ENCODE results near the gene PRSS53. TPM values are rescaled to one million over a fixed set of nuclear protein-coding genes. Genes with fewer than 3 reads are reported as not detected.
A peak's percentile ranks its signal among the peaks of the same experiment; 100 is the strongest.
"Not testable (repeated sequence)": the region's sequence is repeated elsewhere in the genome, so short reads cannot be mapped to it uniquely, and the experiment has no call there.

The PRSS53 gene
- total RNA-seq, 1 experiment from 2014 or later, result 2.0 TPM

DNA sequence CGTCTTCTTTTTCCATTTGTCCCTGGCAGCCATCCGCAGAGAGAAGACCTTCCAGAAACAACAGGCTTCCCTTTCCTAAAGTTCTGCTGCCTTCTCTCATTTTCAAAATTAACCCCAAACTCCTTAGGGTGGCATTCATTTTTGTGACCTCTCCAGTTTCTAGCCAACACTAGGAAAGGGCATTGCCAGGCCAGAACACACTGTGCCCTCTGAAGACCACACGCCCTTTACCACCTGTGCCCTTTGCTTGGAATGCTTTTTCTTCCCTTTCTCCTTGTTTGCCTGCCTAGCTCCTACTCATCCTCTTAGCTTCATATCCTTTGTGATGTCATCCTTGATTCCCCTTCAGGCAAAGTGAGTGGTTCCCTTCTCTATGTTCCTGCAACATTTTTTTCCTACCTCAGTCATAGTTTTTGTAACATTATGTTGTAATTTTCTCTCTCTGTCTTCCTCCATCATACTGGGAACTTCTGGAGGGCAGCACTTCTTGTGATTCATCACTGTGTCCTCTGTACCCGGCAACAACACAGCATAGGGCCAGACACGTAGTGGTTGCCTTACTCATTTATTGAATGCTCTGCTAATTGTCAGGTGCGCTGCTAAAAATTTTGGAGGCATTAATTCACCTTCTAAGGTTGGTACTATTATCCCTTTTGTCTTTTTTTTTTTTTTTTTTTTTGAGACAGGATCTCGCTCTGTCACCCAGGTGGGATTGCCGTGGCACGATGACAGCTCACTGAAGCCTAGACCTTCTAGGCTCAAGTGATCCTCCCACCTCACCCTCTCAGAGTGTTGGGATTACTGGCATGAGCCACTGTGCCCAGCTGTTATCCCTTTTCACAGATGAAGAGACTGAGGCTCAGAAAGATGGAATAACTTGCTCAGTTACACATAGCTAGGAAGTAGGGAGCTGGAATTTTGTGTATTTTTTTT is 29.7 kb upstream of the PRSS53 start:
- no peak for DNase-seq (ENCODE audit: low spot score)

DNA sequence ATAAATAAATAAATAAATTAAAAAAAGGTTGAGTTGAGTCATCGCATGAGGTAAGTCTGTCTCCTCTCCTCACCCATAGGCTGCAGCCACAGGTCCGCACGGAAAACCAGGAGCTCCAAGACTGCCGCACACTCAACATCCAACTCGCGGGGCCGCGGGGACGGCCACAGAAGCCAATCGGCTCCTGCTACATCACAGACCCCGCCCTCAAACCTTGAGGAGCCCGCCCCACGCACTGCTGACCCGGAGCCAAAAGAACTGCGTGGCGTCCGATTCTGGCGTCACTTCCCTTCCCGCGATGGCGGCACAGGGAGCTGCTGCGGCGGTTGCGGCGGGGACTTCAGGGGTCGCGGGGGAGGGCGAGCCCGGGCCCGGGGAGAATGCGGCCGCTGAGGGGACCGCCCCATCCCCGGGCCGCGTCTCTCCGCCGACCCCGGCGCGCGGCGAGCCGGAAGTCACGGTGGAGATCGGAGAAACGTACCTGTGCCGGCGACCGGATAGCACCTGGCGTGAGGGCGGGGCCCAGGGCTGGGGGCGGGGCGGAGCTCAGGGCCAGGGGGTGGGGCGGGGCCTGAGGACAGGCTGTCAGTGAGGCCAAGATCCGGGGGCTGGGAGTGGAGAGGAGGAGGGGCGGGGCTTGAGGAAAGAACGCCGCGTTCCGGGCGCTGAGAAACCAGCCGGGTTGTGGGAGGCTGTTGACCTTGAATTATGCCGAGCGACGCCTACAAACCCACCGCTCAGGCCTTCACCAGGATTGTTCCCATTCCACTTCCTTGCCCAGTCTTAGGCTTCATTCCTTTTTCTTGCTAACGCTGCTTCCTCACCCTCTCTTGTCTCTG is 28.9 kb upstream of the PRSS53 start, which contains the start of gene KAT8:
Gene KAT8 (plus strand): TSS at position 281 of the 839 bp plus-strand sequence. CDS start 18 bp downstream, at position 299.
- DNase-seq (ENCODE audit: low spot score), result peak; percentile 97

DNA sequence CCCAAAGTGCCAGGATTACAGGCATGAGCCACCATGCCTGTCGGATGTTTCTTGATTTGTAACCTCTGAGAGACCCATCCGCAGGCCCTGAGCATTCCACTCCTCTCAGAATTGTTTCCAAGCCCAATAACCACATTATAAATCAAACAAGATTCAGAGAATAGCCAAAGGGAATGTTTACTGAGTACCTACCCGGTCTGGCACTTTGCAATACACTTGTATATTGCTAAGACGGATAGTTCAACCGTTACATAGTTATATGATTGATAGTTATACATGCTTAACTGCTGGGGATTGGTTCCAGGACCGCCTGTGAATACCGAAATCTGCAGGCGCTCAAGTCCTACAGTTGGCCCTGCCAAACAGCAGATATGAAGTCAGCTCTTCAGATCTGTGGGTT is 25.7 kb upstream of the PRSS53 start:
- no peak for DNase-seq (ENCODE audit: low spot score)

DNA sequence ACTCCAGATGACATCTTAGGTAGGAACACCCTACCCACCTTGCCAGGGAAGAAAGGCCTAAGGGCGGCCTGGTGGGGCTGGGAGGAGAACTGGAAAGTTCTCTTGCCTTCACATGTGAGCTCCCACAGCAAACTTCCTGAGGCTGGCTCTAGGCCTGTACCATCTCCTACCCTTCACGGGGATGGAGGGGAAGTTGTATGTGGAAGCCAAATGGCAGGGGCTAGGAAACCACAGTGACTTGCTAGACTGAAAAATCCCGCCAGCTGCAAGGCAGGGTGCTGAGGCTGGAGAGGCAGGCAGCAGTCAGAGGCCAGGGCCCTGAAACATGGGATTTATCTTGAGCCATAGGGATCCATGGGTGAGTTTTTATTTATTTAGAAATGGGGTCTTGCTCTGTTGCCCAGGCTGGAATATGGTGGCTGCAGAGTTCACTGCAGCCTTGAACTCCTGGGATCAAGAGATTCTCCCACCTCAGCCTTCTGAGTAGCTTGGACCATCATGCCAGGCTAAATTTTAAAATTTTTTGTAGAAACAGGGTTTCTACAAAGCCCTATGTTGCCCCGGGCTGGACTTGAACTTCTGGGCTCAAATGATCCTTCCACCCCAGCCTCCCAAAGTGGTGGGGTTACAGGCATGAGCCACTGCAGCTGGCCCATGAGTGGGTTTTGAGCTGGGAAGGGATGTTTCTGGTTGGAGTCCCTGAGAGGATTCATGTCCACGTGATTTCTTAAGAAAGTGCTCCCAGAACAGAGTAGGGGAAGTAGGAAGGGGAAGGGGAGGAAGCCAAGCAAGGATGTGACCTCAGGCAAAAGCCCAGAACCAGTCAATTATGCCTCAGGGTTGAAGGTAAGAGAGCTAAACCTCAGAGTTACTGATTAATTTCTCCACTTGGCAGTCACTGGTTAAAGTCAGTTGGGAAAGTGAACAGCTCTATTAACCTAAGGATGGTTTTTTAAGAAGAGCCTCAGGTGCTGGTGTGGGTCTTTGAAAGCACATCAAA is 24.7 kb upstream of the PRSS53 start:
- DNase-seq (ENCODE audit: low spot score), result no peak

DNA sequence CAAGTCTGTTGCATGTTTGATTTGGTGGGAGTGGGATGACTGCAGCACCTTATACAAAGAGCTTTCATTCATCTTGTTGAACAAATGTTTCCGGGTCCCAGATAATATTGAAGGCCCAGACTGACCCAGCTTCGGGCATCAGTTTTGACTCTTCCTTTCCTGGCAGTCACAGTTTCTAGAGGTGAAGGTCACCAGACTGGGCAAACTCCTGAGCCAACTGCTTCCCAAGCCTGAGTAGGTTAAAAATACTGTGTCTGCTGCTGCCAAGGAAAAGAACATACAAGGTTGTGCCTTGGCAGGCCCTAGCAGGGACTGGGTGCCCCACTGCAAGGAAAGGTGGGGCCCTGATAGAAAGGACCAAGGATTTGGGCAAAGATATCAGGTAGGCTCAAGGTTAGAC is 24.0 kb upstream of the PRSS53 start:
- DNase-seq (ENCODE audit: low spot score), result no peak

DNA sequence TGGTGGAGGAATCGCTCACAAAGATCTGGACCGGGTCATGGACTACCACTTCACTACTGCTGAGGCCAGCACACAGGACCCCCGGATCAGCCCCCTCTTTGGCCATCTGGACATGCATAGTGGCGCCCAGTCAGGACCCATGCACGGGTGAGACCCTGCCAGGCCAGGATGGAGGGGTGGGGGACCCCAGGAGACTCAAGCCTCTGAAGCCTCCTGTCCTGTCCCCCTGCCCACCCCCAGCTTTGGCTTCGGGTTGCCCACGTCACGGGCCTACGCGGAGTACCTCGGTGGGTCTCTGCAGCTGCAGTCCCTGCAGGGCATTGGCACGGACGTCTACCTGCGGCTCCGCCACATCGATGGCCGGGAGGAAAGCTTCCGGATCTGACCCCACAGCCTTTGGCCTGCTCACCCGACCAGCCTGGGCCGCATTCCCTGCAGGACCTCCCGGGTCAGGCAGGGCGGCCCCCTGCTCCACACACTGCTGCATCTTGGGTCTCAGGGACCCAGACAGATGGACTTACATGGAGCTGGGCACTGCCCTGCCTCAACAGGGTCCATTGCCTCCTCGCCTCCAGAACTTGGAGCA is 23.2 kb upstream of the PRSS53 start:
- DNase-seq (ENCODE audit: low spot score), result no peak

DNA sequence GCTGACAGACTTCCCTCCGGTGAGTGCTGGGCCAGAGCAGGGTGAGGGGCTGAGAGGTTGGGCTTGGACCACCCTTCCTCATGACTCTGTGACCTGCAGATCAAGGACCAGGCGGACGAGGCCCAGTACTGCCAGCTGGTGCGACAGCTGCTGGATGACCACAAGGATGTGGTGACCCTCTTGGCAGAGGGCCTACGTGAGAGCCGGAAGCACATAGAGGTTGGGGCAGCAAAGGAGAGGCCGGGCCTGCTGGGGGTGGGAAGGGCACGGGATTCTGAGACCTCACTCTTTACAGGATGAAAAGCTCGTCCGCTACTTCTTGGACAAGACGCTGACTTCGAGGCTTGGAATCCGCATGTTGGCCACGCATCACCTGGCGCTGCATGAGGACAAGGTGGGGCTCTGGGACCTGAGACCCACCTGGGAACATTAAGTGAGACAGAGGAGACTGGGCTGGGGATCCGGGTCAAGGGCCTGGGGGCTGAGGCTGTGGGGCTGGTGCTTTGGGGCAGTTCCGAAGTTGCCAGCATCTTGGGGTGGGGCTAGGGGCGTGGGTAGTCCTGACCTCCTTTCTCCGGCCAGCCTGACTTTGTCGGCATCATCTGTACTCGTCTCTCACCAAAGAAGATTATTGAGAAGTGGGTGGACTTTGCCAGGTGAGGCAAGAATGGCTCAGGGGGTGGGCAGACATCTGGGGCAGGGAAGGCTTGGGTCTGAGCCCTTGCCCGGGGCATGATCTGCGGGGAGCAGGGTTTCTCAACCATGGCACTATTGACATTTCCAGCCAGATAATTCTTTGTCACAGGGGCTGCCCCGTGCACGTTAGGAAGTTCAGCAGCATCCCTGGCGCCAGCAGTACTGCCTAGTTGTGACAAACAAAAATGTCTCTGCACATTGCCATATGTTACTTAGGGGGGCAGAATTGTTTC is 21.6 kb upstream of the PRSS53 start:
- DNase-seq (ENCODE audit: low spot score), result no peak

DNA sequence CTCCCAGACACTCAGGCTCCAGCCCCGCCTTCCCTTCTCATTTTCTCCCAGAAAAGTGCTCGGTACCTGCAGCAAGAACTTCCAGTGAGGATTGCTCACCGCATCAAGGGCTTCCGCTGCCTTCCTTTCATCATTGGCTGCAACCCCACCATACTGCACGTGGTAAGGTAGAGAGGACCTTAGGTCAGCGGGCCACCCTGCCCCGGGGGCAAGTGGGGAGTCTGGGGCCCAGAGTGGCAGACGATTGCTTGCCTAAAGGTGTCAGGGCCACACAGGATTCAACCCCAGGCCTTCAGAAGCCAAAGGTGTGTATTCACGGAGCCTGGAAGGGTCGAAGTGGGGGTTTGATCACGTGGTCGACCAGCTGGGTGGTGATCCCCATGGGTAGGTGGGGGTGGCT is 20.9 kb upstream of the PRSS53 start:
- DNase-seq (ENCODE audit: low spot score), result no peak

DNA sequence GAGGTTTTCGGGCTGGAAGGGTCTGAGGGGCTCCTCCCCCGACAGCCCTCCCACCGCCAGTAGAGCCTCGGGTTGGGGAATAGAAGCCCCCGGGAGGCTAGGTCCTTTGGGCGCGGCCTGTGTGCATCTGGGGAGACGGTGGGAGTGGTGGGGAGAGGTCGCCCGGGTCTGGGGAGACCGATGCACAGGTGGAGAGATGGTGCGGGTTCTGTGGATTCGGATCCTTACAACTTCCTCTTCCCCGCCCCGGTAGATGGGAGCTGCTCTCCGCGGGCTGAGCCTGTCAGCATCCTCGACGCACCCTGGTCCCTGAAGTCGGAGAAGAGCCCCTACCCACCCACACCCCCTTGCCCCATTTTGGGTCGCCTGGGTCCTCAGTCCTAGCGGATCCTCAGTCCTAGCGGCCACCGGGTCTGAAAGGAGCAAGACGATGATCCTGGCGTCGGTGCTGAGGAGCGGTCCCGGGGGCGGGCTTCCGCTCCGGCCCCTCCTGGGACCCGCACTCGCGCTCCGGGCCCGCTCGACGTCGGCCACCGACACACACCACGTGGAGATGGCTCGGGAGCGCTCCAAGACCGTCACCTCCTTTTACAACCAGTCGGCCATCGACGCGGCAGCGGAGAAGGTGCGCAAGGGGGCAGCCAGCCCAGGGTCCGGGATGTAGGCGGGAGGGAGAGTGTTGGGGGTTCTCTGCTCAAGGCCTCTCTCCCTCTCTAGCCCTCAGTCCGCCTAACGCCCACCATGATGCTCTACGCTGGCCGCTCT is 20.2 kb upstream of the PRSS53 start:
- no peak for DNase-seq (ENCODE audit: low spot score)

DNA sequence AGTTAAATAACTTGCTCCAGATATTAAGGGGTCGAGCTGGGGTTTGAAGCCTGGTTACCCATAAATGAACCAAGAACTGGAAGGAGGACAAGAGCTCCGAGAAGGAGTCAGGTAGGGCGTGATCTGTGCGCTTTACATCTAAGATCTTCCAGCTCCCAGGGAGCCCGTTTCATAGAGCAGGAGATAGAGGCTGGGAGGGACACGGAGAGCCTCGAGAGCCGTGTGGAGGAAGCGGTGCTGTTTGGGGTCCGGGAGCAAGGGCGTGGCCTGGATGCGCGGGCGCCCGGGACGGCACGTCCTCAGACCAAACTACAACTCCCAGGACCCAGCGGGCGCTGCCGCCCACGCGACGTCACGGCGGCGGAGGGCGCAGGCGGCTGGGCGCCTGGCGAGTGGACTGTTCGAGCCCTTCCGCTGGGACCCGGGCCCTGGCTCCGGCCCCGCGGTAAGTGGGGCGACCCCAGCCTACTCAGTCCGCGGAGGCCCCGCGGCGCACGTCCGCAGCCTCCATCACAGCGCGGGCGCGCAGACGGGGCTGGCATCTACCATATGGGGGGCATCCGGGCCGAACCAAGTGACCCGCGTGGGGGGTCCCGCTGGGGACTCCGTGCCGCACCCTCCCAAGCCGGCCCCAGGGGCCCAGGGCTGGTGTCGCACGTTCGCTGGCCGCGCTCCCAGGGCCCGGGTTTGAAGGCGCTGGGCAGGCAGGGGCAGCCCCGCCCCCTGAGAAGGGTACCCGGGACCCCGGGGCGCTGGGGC is 19.5 kb upstream of the PRSS53 start, which contains the start of gene BCKDK:
Gene BCKDK (plus strand): TSS at position 352 of the 759 bp plus-strand sequence. CDS start 838 bp downstream, outside the sequence.
- peak; percentile 54 for DNase-seq (ENCODE audit: low spot score)

DNA sequence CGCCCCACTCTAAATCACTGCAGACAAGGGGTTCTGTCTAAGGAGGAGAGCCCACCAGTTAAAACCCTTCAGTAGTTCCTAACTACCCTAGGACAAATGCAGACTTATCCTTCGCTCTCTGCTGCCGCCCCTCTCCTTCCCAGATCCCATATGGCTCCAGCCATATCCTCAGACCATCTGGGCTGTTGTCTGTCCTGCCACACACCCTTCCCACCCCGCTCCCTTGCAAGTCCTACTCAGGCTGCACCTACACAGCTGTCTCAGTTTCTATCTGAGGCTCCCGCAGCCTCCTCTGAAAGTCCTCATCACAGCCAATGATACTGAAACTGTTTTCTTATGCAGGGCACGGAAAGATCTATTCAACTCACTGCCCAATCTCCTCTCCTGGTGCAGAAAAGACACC is 18.7 kb upstream of the PRSS53 start:
- DNase-seq (ENCODE audit: low spot score), result no peak

DNA sequence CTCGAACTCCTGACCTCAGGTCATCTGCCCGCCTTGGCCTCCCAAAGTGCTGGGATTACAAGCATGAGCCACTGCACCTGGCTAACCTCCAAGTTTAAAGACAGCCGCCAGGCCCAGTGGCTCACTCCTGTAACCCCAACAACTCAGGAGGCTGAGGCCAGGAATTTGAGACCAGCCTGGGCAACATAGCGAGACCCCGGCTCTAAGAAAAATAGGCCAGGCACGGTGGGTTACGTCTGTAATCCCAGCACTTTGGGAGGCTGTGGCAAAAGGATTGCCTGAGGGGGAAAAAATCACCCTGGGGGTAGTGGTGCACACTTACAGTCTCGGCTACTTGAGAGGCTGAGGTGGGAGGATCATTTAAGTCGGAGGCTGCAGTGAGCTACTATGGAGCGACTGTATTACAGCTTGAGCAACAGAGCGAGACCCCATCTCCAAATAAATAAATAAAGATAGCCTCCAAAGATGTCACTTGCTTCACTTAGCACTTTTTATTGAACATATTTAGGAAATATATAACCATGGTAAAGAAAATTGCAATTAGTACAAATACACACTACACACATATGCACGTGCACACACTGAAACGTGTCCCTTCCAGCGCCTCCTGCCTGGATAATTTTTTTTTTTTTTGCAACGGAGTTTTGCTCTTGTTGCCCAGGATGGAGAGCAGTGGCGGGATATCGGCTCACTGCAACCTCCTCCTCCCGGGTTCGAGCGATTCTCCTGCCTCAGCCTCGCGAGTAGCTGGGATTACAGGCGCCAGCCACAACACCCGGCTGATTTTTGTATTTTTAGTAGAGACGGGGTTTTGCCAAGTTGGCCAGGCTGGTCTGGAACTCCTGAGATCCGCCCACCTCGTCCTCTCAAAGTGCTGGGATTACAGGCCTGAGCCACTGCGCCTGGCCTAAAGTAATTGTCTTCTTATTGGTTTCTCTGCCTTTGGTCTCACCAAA is 18.0 kb upstream of the PRSS53 start:
- no peak for DNase-seq (ENCODE audit: low spot score)

DNA sequence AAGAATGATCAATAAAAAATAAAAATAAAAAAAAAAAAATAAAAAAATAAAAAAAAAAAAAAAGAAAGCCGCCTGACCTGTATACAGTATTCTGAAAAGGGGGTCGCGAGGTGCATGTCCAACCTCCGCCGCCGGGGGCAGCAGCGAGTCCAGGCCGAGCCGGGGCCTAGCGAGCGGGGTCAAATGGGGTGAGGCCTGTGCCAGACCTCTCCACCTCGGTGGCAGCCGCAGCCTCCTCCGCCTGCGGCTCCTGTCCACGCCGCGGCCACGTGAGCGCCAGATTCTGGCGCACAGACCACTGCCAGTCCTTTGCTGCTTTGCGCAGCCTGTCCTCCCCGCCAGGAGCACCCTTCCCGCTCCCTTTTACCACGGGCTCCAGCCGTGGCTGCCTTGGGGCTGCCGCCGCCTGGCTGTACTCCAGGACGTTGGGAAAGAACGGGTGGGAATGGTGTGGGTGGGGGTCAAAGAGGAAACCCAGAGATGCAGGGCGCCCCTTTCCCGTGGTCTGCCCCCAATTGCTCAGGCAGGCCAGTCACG is 17.0 kb upstream of the PRSS53 start:
- DNase-seq (ENCODE audit: low spot score), result no peak

DNA sequence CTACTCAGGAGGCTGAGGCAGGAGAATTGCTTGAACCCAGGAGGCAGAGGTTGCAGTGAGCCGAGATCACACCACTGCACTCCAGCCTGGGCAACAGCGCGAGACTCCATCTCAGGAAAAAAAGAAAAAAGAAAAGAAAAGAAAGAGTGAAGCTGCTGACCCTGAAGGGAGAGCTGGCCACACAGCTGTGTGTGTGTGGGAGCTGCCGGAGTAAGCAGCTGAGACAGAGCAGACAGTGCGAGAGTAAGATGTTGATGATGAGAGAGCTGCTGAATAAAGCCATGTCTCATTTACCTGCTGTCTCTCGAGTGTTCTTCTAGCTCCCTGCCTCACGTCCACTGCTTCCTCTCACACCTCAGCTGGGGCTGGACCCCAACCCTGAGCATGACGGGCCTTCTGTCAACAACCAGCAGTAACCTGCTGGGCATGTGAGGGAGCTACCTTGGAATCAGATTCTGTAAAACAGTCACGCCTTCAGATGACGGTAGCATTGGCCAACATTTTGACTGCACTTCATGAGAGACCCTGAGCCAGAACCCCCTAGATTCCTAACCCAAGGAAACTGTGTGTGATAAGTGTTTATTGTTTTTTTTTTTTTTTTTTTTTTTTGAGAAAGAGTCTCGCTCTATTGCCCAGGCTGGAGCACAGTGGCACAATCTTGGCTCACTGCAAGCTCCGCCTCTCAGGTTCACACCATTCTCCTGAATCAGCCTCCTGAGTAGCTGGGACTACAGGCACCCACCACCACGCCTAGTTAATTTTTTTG is 12.3 kb upstream of the PRSS53 start:
- DNase-seq (ENCODE audit: low spot score), result not testable (repeated sequence)

DNA sequence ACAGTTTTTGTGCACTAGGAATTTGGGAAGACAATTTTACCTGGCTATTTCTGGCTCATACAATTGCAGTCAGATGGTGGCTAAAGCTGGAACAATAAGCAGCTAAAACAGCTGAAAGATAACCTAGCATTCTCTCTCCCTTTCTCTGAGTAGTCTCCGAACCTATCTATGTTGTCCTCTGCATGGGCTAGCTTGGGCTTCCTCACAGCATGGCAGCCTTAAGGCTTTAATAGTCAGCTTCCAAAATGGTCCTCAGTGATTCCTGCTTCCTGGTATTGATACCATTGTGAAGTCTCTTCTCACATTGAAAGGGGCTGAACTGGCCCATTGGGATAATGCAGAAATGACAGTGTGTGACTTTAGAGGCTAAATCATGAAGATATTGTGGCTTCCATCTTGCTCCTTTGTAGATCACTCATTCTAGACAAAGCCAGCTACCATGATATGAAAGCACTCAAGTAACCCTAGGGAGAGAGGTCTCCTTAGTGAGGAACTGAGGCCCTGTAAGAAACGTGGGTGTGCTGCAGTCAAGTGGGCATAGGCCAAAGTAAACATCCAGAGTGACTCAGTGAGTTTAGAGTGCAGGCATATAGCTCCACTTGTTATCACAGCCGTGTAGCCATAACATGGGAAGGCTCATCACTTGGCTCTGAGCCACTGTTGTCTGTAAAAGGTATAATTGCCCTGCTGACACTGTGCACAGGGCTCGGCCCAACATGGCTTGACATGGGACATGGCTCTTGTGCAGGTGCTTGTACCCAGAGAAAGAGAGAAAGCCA is 11.3 kb upstream of the PRSS53 start:
- no peak for DNase-seq (ENCODE audit: low spot score)

Measured in A172 (cell line).